ACHN (cell line): Measurements from ENCODE around the gene ARL1.

Experiments used
- DNase-seq: peaks from one replicate; pipeline ENCODE4 v3.0.0-alpha.2; 2015
- in situ Hi-C: cut with HindIII; loops from 2 replicates; pipeline ENCODE4 v1.10.0; 2017; ENCODE audit warnings: low sequenced_read_pairs, low pct_ligation_motif_present, low pct_unique_long_range_greater_than_20kb

ARL1 gene

DNA sequence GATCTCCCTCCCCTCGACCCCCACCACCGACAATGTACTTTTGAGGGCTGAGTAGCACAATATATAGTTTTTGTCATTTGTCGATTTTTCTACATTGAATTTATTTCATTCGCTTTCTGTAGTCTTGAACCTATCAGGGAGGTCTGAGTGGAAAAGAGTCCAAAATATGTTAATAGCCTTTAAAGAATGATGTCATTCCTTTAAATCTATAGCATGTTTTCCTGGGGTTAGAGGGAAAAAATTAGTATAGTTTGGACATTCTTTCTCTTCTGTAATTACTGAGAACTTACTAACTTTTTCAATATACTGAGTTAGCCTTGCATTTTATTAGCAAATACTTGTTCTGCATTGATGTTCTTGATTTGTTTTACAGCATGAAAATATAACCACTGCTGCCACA, 55.9 kb downstream of the ARL1 start:
- no peak for DNase-seq
- in situ Hi-C loops = no loop called here

GRCh38 chr12:101343893-101344292, 63.7 kb downstream of the ARL1 start:
- no peak for DNase-seq
- in situ Hi-C loops = no loop called here
